OCI-LY7 (cell line): ENCODE results near the gene PHOSPHO2. TPM values are rescaled to one million over a fixed set of nuclear protein-coding genes. Genes with fewer than 3 reads are reported as not detected.

Experiments
- BruUV-seq: library from RNA; stranded (reverse); fragments of 400-500 nt; replicated peaks from 2 replicates; lab custom pipeline; 2021; lab: Mats Ljungman, UMichigan
- CTCF ChIA-PET: fragments of 300-600 bp; sonication (Branson Sonifier 250); formaldehyde crosslinking; loops from one replicate; lab custom pipeline; 2022; ENCODE audit warnings: antibody characterized with exemption; ENCODE audit not compliant: unreplicated experiment; lab: Charles Lee
- POLR2A ChIA-PET: fragments of 300-600 bp; sonication (Branson Sonifier 250); formaldehyde crosslinking; loops from one replicate; lab custom pipeline; 2022; ENCODE audit warnings: antibody characterized with exemption; lab: Charles Lee
- DNase-seq: peaks from one replicate; pipeline ENCODE4 v3.0.0-alpha.2; 2015; ENCODE audit warnings: low spot score
- H2AFZ ChIP-seq: fragments of 200-600 bp; sonication (generic), shearing (Covaris generic); 2 replicates; pipeline ENCODE4 v1.6.1; 2014; ENCODE audit warnings: mild to moderate bottlenecking, antibody characterized with exemption, low read length, moderate library complexity
- H3K27ac ChIP-seq: fragments of 200-600 bp; sonication (generic); 2 replicates; pipeline ENCODE4 v1.5.1; 2014; ENCODE audit warnings: mixed run types, low read depth, mild to moderate bottlenecking, moderate library complexity, low read length, inconsistent platforms; ENCODE audit not compliant: poor library complexity, severe bottlenecking
- H3K36me3 ChIP-seq: fragments of 200-600 bp; sonication (generic); 2 replicates; pipeline ENCODE4 v1.6.1; 2014; ENCODE audit warnings: mild to moderate bottlenecking, antibody characterized with exemption, low read length, moderate library complexity, mixed read lengths; ENCODE audit not compliant: insufficient read depth
- H3K4me1 ChIP-seq: fragments of 200-600 bp; sonication (generic); 2 replicates; pipeline ENCODE4 v1.5.1; 2014; ENCODE audit warnings: mild to moderate bottlenecking, low read length; ENCODE audit not compliant: insufficient read depth, poor library complexity, severe bottlenecking
- H3K4me2 ChIP-seq: fragments of 200-600 bp; sonication (generic); 2 replicates; pipeline ENCODE4 v1.6.1; 2014; ENCODE audit warnings: mild to moderate bottlenecking, low read length
- H3K4me3 ChIP-seq: fragments of 200-600 bp; sonication (generic); 2 replicates; pipeline ENCODE4 v1.5.1; 2014; ENCODE audit warnings: mild to moderate bottlenecking, low read depth, low read length; ENCODE audit not compliant: poor library complexity, severe bottlenecking
- H3K79me2 ChIP-seq: fragments of 200-600 bp; sonication (generic); 2 replicates; pipeline ENCODE4 v1.6.1; 2016; ENCODE audit warnings: low read depth, mild to moderate bottlenecking, low read length, moderate library complexity, mixed read lengths; ENCODE audit not compliant: insufficient read depth
- H3K9me2 ChIP-seq: fragments of 200-600 bp; sonication (generic); 2 replicates; pipeline ENCODE4 v1.6.1; 2016; ENCODE audit warnings: mild to moderate bottlenecking, low read length, mixed read lengths; ENCODE audit not compliant: insufficient read depth
- H3K9me3 ChIP-seq: fragments of 200-600 bp; sonication (generic); 2 replicates; pipeline ENCODE4 v1.6.1; 2014; ENCODE audit warnings: mild to moderate bottlenecking, mixed run types, low read length, mixed read lengths
- H4K20me1 ChIP-seq: fragments of 200-600 bp; sonication (generic); 2 replicates; pipeline ENCODE4 v1.6.1; 2014; ENCODE audit warnings: mild to moderate bottlenecking, antibody characterized with exemption, low read length, moderate library complexity, mixed read lengths; ENCODE audit not compliant: insufficient read depth
- CTCF ChIP-seq: fragments of 200-600 bp; sonication (generic); conservative IDR thresholded peaks from 2 replicates; pipeline ENCODE4 v1.5.1; 2014; ENCODE audit warnings: mild to moderate bottlenecking, antibody characterized with exemption, low read length, moderate library complexity, mixed read lengths
- EZH2phosphoT487 ChIP-seq: fragments of 200-600 bp; sonication (generic); IDR thresholded peaks from 2 replicates; pipeline ENCODE4 v1.6.1; 2018; ENCODE audit warnings: low read depth, borderline replicate concordance, mild to moderate bottlenecking, mixed run types, antibody characterized with exemption, low read length, moderate library complexity, mixed read lengths
- intact Hi-C: fragments of 100-400 bp; cut with micrococcal nuclease; formaldehyde crosslinking; loops from one replicate; pipeline ENCODE4 v1.10.0; 2022; ENCODE audit not compliant: unreplicated experiment
- small RNA-seq: library from RNA; depleted of rRNA; stranded (forward); fragments of <200 nt; gene quantifications from one replicate; pipeline ENCODE3, GENCODE V24; 2014
- total RNA-seq, 2 experiments: library from RNA; depleted of rRNA in 1 of 2; stranded (reverse); fragments of >200 nt in 1 of 2; shearing (Covaris generic) in 1 of 2; gene quantifications; 2 replicates each; pipeline ENCODE4 v1.2.3, GENCODE V29; 2014 to 2022

The PHOSPHO2 gene
- total RNA-seq, 2 experiments from 2014 or later: 2.8 to 2.9 TPM

- TF ChIP-seq EZH2phosphoT487: no peak
- no peak for TF ChIP-seq CTCF
- CTCF ChIA-PET: no interaction called here
- no peak overlapping the region for H3K4me2 ChIP-seq
- no peak overlapping the region for H3K27ac ChIP-seq
- H3K4me1 ChIP-seq: no peaks in the 10 kb centered on the region
- no peak overlapping the region for H3K4me3 ChIP-seq
- no peak overlapping the region for H2AFZ ChIP-seq
- H3K79me2 ChIP-seq: no peaks in the 10 kb centered on the region
- no peaks in the 10 kb centered on the region for H3K9me3 ChIP-seq
- POLR2A ChIA-PET: no interaction called here
- no TSS peak for BruUV-seq
- H4K20me1 ChIP-seq: no peaks in the 10 kb centered on the region
- no peaks in the 10 kb centered on the region for H3K9me2 ChIP-seq
- intact Hi-C loops: no loop called here
- H3K36me3 ChIP-seq: no peaks in the 10 kb centered on the region
- DNase-seq: no peak
Observed at GRCh38 chr2:169746240-169746639, 52.0 kb downstream of the PHOSPHO2 start.

GRCh38 chr2:169748319-169748718 lies 54.0 kb downstream of the PHOSPHO2 start:
- Histone ChIP-seq H2AFZ (no peak overlapping the region), H3K4me1 (no peaks in the 10 kb centered on the region), H3K27ac (no peak overlapping the region), H3K36me3 (no peaks in the 10 kb centered on the region), H4K20me1 (no peaks in the 10 kb centered on the region), H3K4me3 (no peak overlapping the region), H3K9me3 (no peaks in the 10 kb centered on the region), H3K4me2 (no peak overlapping the region), H3K9me2 (no peaks in the 10 kb centered on the region), H3K79me2 (no peaks in the 10 kb centered on the region)
- ChIA-PET CTCF (no interaction called here), POLR2A (no interaction called here)
- DNase-seq: no peak
- intact Hi-C loops: no loop called here
- BruUV-seq: no TSS peak
- TF ChIP-seq EZH2phosphoT487 (no peak), CTCF (no peak)

Small RNA genes lying within 50 kb of the gene (small RNA-seq; reads per million reads assigned to genes)
- not detected for gene RF00432

Other genes with a start within 250 kb of the PHOSPHO2 start
- 0.13 and 1.0 TPM in 2 replicates for gene BBS5, start 215.0 kb upstream of the PHOSPHO2 start, total RNA-seq (2014; rRNA removed; shearing (Covaris generic))
- 0.11 and 0.20 TPM in 2 replicates for gene BBS5, start 215.0 kb upstream of the PHOSPHO2 start, total RNA-seq (2022)
- not detected in 2 replicates for gene KLHL41, start 184.8 kb upstream of the PHOSPHO2 start, total RNA-seq (2014; rRNA removed; shearing (Covaris generic))
- not detected in 2 replicates for gene KLHL41, start 184.8 kb upstream of the PHOSPHO2 start, total RNA-seq (2022)
- gene FASTKD1, start 120.6 kb upstream of the PHOSPHO2 start, total RNA-seq (2014; rRNA removed; shearing (Covaris generic)): 25.1 and 34.6 TPM in 2 replicates
- gene FASTKD1, start 120.6 kb upstream of the PHOSPHO2 start, total RNA-seq (2022): 48.6 and 54.9 TPM in 2 replicates
- gene PPIG, start 110.1 kb upstream of the PHOSPHO2 start, total RNA-seq (2014; rRNA removed; shearing (Covaris generic)): 33.5 and 48.5 TPM in 2 replicates
- gene PPIG, start 110.1 kb upstream of the PHOSPHO2 start, total RNA-seq (2022): 65.1 and 65.7 TPM in 2 replicates
- gene CFAP210, start 64 bp upstream of the PHOSPHO2 start, total RNA-seq (2014; rRNA removed; shearing (Covaris generic)): not detected in 2 replicates
- gene CFAP210, start 64 bp upstream of the PHOSPHO2 start, total RNA-seq (2022): not detected in 2 replicates
- 0.21 and 2.4 TPM in 2 replicates for gene KLHL23, start 39.4 kb downstream of the PHOSPHO2 start, total RNA-seq (2014; rRNA removed; shearing (Covaris generic))
- 0.79 and 0.82 TPM in 2 replicates for gene KLHL23, start 39.4 kb downstream of the PHOSPHO2 start, total RNA-seq (2022)
- gene SSB, start 104.4 kb downstream of the PHOSPHO2 start, total RNA-seq (2014; rRNA removed; shearing (Covaris generic)): 126 and 162 TPM in 2 replicates
- 161 and 173 TPM in 2 replicates for gene SSB, start 104.4 kb downstream of the PHOSPHO2 start, total RNA-seq (2022)
- 52.3 and 56.7 TPM in 2 replicates for gene METTL5, start 130.4 kb downstream of the PHOSPHO2 start, total RNA-seq (2014; rRNA removed; shearing (Covaris generic))
- gene METTL5, start 130.4 kb downstream of the PHOSPHO2 start, total RNA-seq (2022): 82.2 and 87.3 TPM in 2 replicates
- gene UBR3, start 133.0 kb downstream of the PHOSPHO2 start, total RNA-seq (2014; rRNA removed; shearing (Covaris generic)): 11.6 TPM in 2 replicates
- 21.0 and 26.0 TPM in 2 replicates for gene UBR3, start 133.0 kb downstream of the PHOSPHO2 start, total RNA-seq (2022)